Measurements from ENCODE around the gene NDUFAF8.

Gene NDUFAF8, protein sequence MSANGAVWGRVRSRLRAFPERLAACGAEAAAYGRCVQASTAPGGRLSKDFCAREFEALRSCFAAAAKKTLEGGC

DNA sequence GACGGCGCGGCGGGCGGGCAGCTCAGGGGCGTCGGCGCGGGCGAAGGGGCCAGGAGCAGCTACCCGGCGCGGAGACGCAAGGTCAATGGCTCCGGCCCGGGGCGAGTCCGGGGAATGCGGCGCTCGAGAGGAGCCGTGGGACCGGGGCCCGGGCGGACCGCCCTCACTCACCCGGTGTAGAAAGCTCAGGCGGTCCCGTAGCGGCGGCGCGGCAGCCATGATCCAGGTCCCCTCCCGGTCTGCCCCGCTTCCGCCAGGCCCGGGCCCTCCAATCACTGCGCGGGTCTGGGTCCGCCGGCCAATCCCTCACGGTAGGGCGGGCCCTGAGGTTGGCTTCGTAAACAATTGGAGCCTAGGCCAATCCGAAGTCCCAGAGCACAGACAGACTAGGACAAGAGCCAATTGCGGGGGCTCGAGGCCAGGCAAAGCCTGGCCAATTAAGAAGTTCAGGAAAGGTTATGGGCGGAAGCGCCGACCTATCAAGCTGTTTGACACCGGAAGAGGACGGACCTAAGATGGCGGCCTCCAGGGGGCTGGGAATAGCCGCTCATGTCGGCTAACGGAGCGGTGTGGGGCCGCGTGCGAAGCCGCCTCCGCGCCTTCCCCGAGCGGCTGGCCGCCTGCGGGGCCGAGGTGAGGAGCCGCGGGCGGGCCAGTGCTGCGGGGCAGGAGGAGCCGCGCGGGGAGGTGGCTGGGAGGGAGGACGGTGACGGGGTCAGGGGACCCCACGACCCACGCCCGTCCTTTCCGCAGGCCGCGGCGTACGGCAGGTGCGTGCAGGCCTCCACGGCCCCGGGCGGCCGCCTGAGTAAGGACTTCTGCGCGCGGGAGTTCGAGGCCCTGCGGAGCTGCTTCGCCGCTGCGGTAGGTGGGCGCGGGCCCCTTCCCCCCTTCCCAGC is at the start of gene NDUFAF8, which contains the start of gene TEPSIN:
Gene NDUFAF8, plus strand, starts transcription at position 504 of the 899 bp plus-strand sequence. Its CDS starts 46 bp downstream, at position 550.
Gene TEPSIN, minus strand, starts transcription at position 241 of the 899 bp plus-strand sequence. Its CDS starts 22 bp downstream, at position 219.
- TF ChIP-seq GATA3 (IDR thresholded peaks at IDR 0.05; ENCODE audit: low read depth, low read length) (no peak), GATA2 (IDR thresholded peaks at IDR 0.05; ENCODE audit: low read depth, low read length) (no peak)

DNA sequence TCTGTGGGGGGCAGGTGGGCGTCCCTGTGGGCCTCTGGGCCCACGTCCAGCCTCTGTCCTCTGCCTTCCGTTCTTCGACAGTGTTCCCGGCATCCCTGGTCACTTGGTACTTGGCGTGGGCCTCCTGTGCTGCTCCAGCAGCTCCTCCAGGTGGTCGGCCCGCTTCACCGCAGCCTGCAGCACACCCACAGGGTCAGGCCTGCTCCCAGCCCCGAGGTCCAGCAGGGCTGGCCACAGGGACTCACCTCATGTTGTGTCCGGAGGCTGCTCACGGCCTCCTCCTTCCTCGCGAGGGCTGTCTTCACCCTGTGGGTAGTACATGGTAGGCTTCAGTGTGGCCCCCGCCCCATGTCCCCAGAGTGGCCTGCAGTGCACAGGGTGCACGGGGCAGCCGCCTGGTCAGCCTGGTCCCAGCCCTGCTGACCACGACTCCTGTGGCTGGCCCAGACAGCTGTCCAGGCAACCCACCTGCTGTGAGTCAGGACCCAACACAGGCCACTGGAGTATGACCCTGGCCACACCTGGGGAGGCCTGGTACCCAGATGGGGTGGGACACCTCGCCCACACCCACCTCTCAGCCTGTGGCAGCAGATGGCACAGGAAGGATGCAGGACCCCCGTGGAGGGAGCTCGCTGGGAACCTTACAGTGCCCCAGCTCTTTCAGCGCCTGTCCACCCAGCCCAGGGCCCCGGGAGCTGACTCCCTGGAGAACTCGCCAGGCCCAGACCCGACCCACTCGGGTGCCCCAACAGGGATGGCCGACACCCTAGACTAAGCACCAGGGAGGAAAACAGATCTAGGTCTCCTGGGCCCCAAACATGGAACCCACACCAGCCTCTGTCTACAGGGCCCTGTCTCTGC is 49.2 kb upstream of the NDUFAF8 start:
- TF ChIP-seq GATA2 (IDR thresholded peaks at IDR 0.05; ENCODE audit: low read depth, low read length) (no peak), GATA3 (IDR thresholded peaks at IDR 0.05; ENCODE audit: low read depth, low read length) (no peak)

DNA sequence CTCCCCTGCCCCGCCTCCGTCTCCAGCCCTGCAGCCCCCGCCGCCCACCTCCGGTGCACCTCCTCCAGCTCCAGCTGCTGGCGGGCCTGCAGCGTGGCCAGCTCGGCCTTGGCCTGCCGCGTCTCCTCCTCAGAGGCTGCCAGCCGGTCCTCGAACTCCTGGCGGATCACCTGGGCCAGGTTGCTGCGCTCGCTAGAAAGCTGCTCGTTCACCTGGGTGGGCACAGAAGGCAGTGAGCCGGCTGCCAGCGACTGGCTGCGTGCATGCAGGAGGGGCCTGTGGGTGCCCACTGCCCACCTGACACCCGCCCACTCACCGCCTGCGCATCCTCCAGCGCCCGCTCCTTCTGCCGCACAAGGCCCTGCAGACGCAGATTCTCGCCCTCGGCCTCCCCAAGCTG is 48.5 kb upstream of the NDUFAF8 start:
- TF ChIP-seq GATA2 (IDR thresholded peaks at IDR 0.05; ENCODE audit: low read depth, low read length) (no peak), GATA3 (IDR thresholded peaks at IDR 0.05; ENCODE audit: low read depth, low read length) (no peak)

DNA sequence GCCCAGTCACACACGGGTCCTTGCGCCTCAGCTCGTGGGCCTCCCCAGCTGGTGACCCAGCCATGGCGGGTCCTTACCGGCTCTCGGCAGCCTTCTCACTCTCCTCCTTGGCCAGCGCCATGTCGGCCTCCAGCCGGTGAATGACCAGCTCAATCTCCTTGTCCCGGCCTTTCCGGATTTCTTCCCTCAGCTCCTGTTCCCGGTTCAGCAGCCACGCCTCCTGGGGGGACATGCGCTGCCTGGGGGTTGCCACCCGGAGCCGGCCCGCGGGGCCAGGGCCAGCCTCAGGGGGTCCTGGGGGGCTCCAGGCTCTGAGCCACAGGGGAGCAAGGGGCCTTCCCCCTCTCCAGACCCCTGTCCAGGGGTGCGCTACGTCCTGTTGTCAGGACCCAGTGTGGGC is 48.0 kb upstream of the NDUFAF8 start:
- TF ChIP-seq GATA2 (IDR thresholded peaks at IDR 0.05; ENCODE audit: low read depth, low read length) (no peak), GATA3 (IDR thresholded peaks at IDR 0.05; ENCODE audit: low read depth, low read length) (no peak)

DNA sequence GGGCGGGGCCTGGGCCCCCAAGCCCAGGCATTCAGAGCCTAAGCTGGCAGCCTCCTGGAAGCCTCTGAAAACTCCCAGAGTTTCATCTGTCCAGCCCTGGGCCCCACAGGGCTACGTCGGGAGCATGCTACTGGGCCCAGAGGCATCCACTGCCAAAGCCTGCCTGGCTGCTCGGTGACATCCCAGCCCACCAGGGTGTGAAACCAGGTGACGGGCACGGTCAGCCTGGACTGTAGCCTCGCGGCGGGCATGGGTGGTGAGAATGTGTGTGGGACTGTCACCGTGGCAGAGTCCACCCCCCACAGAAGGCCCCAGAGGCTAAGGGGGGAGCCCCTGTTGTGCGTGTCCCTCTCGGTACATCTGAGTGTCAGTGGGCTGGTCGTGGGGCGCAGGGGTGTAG is 47.5 kb upstream of the NDUFAF8 start:
- TF ChIP-seq GATA2 (IDR thresholded peaks at IDR 0.05; ENCODE audit: low read depth, low read length), result no peak
- no peak for TF ChIP-seq GATA3 (IDR thresholded peaks at IDR 0.05; ENCODE audit: low read depth, low read length)

DNA sequence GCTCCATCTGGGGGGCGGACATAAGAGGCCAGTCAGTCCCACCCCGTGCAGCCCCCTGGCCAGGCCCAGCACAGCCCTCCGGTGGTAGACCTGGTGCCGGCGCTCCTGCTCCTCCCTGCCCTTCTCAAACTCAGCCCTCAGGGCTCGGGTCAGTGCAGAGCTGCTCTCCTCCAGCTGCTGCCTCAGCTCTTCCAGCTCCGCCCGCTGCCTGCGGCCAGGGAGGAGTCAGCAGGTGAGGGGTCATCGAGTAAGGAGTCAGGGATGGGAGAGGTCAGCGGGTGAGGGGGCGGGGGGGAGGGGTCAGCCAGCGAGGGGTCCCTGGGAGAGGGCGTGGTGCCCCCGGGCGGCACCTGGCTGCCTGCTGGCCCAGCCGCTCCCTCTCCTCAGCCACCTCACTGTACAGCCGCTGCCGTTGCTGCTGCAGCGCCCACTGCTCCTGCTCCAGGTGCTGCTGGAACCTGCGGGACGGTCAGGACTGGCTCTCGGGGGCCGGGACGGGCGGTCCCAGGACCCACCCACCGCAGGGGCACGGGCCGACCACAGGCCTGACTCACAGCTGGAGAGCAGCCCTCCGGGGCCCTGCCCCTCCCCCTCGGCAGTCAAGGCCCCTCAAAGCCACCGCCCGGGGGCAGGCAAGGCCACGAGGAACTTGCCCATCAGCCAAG is 46.6 kb upstream of the NDUFAF8 start:
- no peak for TF ChIP-seq GATA2 (IDR thresholded peaks at IDR 0.05; ENCODE audit: low read depth, low read length)
- no peak for TF ChIP-seq GATA3 (IDR thresholded peaks at IDR 0.05; ENCODE audit: low read depth, low read length)

DNA sequence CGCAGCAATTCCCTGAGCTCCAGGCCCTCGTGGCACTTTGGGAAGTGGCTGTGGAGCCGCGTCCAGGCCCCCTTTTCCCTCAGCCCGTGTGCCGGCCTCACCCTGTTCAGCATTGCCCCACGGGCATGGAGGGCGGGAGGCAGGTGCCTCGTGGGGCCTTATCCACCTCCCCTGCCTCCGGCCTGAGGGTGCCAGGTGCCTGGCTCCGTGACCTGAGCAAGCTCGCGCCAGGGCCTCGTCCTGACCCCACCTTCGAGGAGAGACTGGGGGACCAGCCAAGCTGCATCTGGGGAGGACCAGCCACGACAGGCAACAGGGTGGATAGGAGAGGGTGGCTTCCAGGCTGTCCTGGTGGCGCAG is 46.1 kb upstream of the NDUFAF8 start:
- TF ChIP-seq GATA2 (IDR thresholded peaks at IDR 0.05; ENCODE audit: low read depth, low read length) (no peak), GATA3 (IDR thresholded peaks at IDR 0.05; ENCODE audit: low read depth, low read length) (no peak)

DNA sequence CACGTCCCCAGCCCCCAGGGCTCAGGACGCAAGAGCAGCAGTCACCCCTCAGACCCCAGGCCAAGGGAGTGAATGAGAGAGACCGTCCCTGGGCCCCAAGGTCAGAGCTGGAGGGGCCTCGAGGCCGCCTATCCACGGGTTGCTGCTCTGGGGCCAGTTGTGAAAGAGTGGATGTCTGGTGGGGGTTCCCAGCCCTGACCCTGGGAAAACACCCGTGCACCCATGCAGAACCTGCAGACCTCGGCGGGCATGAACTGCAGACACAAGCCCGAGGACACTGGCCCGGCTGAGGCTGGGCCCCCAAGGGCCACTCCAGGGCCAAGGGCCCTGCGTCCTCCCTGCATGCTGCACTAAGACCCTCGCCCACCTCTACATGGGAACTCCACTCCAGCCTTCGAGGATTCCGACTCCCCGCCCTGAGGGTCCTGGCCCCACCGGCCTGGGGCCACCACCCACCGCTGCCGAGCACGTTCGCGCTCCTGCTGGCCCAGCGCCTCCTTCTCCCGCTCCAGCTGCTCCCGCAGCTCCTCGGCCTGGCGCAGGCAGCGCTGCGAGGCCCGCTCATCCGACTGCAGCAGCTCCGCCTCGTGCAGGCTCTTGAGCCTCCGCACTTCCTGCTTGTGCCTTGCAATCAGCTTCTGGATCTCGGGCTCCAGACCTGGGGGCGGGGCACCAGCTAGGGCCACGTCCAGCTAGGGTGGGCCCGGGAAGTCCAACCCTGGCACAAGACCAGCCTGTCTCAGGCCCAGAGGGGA is 45.5 kb upstream of the NDUFAF8 start:
- TF ChIP-seq GATA3 (IDR thresholded peaks at IDR 0.05; ENCODE audit: low read depth, low read length) (no peak), GATA2 (IDR thresholded peaks at IDR 0.05; ENCODE audit: low read depth, low read length) (peak; percentile 49; the same call in 1 of the 2 replicates)

DNA sequence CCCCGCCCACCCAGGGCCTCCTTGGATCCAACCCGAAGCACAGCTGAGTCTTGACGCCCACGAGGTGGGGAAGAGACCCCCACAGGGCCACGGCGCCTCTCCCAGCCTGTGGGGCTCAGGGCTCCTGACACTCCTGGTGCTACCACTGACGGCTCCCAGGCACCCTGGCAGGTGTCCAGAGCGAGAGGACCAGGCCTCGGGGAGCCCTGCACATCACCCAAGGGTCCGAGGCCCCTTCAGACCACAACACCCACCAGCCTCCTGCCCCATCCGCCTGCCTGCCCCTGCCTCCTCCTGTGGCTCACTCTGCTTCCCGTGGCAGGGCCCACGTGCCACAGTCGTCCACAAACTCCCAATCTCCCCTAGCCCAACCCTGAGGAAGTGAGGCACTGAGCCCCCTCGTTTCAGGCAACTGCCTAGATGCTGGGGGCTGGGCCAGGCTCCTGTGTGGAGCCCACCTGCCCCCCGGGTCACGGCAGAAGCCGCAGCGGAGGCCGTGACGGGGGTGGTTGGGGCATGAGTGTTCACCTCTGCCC is 44.8 kb upstream of the NDUFAF8 start:
- TF ChIP-seq GATA3 (IDR thresholded peaks at IDR 0.05; ENCODE audit: low read depth, low read length) (no peak), GATA2 (IDR thresholded peaks at IDR 0.05; ENCODE audit: low read depth, low read length) (0 out of 2 replicates have a peak, but pooled peaks have one; percentile 4)

DNA sequence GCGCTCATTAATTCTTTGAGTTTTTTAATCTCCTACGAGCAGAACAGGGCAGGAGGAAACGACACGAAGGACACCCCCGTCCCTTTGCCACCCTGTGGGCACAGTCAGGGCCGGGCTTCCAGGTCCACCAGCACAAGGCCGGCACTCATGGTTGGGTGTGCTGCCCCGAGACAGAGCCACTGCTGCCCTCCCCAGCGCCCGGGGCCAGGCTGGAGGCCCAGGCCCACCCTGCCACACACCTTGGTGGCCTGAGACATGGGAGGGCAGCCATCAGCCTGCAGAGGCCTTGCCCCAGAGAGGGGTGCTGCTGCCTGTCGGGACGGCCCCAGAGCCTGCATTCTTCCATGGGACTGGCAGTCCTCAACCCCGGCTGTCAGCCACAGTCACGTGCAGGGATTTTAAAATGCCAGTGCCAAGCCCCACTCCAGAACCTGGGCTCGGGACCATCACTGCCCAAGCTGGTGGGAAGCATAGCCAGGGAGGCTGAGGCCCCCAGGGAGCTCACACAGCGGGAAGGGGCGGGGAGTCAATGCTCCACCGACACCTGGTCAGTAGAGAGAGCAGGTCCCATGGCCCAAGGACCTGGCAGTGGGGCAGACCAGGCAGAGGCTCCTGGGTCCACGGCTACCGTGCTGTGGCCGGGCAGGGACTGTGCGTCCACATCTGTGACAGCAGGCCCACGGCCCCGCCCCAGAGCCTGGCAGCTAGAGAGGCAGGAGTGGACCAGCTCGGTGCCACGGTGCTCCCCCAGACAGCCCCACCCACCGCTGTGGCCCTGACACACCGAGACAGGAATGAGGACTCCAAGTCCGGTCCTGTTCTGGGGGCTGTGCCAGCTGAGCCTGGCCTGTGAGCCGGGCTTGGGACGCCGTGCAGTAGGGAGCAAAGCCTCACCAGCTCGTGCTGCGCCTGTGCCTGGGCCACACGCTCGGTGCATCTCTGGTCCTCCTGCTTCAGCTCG is 43.9 kb upstream of the NDUFAF8 start:
- no peak for TF ChIP-seq GATA2 (IDR thresholded peaks at IDR 0.05; ENCODE audit: low read depth, low read length)
- no peak for TF ChIP-seq GATA3 (IDR thresholded peaks at IDR 0.05; ENCODE audit: low read depth, low read length)

DNA sequence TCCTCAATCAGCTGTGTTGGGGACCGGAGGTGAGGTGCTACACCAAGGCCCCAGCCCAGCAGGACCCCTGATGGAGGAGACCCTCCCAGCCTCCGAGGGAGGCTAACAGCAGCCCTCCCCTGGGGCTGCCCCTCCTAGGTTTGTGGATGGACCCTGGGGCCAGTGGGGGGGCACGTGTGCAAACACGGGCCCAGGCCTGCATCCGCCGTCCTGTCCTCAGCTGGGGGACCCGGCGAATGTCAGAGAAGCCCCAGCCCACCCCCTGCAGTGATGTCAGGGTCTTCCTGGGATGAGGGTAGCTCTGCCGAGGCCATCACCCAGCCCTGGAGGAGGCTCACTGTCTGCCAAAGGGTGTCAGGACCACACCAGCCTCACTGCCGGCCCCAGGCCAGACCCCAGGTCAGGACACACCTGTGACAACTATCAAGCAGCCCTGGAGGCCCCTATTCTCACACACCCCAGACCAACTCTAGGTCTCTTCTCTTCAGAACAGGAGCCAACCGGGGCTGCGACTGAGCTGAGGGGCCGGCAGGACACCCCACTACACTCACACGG is 43.1 kb upstream of the NDUFAF8 start:
- no peak for TF ChIP-seq GATA2 (IDR thresholded peaks at IDR 0.05; ENCODE audit: low read depth, low read length)
- TF ChIP-seq GATA3 (IDR thresholded peaks at IDR 0.05; ENCODE audit: low read depth, low read length), result no peak

All from SH-SY5Y (cell line).